Myocyte (in vitro differentiated cells): ENCODE results near the gene RAP1A. TPM values are rescaled to one million over a fixed set of nuclear protein-coding genes. Genes with fewer than 3 reads are reported as not detected.
A peak's percentile ranks its signal among the peaks of the same experiment; 100 is the strongest.

Experiments
- DNase-seq: peaks from one replicate; pipeline ENCODE4 v3.0.0-alpha.2; 2012; ENCODE audit warnings: low read depth
- polyA plus RNA-seq: library from polyadenylated mRNA; unstranded; fragments of >200 nt; gene quantifications from one replicate; pipeline ENCODE4 v1.2.1, GENCODE V29; 2012; ENCODE audit warnings: missing spikeins
- total RNA-seq: library from RNA; depleted of rRNA; stranded (reverse); fragments of >200 nt; gene quantifications from 2 replicates; pipeline ENCODE4 v1.2.3, GENCODE V29; 2014

The RAP1A gene
- 19.2 and 23.8 TPM in 2 replicates for total RNA-seq
- polyA plus RNA-seq, result 34.7 TPM

GRCh38 chr1:111619635-111620440 lies at the start of gene RAP1A:
TSS of gene RAP1A (plus strand) at chr1:111619789. CDS start at chr1:111691361, 71,572 bp downstream.
- DNase-seq, result peak; percentile 92

GRCh38 chr1:111569913-111570312 lies 49.7 kb upstream of the RAP1A start:
- no peak for DNase-seq

GRCh38 chr1:111570781-111571181 lies 48.8 kb upstream of the RAP1A start:
- DNase-seq, result peak; percentile 8

GRCh38 chr1:111571239-111571638 lies 48.4 kb upstream of the RAP1A start:
- DNase-seq, result no peak

DNA sequence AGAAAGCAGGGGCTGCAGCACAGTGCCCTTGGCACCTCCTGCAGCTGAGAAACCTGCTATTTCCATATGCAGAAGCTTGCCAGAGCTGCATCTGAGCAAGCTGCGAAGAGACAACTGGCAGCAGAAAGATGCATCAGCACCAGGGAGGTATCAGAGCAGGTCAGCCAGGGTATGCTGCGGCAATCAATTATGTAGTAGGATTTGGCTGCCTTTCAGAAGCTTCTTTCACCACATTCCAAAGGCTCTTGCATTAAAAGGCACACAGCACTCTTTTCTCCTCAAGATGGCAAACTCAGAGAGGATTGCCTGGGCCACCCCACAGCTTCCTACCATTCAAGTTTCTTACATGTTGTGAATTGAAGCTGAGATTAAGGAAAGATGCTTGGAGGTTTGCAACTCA lies 47.6 kb upstream of the RAP1A start:
- DNase-seq, result peak; percentile 19

DNA sequence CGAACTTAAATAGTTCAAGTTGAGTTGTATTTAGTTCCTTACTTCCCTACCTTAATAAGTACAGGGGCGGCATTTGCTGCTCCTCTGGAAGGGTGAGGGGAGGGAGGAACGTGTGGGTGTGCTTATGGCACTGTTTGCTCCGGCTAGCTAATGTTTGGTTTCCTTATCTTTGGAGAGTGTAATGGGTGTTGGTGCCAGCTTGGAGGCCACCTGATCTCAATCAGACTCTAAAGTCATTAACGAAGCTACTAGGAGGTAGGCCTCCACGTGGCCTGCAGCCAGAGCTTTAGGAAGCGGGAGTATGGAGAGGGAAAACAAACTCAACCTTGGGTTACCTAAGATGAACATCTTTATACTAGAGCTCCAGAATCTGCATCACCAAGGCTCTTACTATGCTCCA lies 43.0 kb upstream of the RAP1A start:
- DNase-seq, result no peak

- DNase-seq, result no peak
Observed at GRCh38 chr1:111577814-111578213, 41.8 kb upstream of the RAP1A start.

DNA sequence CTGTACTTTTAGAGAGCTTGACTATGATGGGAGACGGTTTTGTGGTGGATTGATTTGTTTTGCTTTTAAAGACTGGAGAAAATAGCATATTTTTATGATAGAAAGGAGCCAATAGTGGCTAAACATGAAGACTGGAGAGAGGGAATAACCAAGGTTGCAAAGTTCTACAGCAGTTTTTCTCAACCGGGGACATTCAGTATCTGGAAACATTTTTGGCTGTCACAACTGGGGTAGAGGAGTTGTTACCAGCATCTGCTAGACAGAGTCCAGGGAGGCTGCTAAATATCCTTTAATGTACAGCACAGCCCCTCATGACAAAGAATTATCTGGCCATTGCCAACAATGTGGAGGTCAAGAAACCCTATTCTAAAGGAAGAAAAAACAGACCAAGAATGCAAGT lies 38.4 kb upstream of the RAP1A start:
- no peak for DNase-seq

- no peak for DNase-seq
Observed at GRCh38 chr1:111582016-111582415, 37.6 kb upstream of the RAP1A start.

- peak; percentile 7 for DNase-seq
Observed at GRCh38 chr1:111582644-111583618, 36.7 kb upstream of the RAP1A start.

GRCh38 chr1:111585447-111586086 lies 34.0 kb upstream of the RAP1A start:
- peak; percentile 37 for DNase-seq

DNA sequence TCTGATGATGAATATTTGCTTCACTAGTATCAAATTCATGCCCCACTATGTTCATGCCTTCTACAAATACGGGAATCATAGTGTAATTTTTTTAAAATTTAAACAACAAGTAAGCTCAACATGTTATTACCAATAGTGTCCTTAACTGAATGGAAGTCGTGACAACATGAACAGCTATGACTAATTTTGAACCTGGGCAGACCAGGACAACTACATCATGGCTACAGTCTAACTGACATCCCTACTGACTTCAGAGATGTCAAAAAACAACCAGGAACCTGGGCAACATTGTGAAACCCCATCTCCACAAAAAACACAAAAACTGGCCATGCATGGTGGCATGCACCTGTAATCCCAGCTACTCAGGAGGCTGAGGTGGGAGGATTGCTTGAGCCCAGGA lies 33.5 kb upstream of the RAP1A start:
- no peak for DNase-seq

DNA sequence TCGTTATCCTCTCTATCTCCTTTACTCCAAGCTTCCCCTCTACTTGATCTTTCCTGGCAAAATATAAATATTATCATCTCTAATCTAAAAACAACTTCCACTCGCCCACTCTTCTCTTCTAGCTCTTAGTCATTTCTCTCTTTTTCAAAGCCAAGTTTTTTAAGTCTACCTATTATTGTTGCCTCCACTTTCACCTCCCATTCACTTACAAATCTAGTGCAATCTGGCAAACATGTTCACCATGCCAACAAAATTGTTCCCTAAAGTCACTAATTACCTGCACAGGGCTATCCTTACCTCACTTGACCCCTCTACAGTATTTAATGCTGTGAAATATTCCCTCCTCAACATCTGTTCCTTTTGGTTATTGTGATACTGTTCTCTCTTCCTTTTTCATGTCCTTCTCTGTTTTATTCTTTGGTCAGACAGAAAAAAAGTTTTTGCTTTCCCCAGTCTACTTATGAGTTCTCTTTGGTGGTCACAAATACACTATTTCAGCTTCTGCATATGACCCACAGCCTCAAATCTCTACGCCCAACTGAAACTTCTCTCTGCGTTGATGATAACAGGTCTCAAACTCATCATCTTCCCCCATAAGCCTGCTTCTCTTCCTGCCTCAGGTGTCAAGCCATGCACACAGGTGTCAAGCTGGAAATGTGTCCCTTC lies 31.9 kb upstream of the RAP1A start:
- no peak for DNase-seq

DNA sequence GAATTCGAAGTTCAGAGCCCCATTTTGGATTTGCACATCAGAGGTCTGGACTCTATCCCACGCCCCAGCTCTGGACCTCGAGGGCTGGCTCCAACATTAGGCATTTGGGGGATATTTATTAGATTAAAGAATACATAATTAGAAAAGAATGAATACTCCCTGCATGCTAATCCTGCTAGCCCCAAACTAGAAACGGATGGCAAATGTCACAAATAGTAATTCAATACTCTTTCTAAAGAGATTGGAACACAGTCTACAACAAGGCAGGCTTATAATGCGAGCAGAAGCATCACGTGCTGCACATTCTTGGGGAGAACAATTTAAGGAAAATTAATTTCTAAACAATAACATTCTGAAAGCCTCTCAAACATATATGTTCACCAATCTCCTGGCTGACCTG lies 27.7 kb upstream of the RAP1A start:
- DNase-seq, result no peak

GRCh38 chr1:111592389-111593361 lies 26.9 kb upstream of the RAP1A start:
- peak; percentile 97 for DNase-seq

- peak; percentile 6 for DNase-seq
Observed at GRCh38 chr1:111593403-111594305, 25.9 kb upstream of the RAP1A start.

DNA sequence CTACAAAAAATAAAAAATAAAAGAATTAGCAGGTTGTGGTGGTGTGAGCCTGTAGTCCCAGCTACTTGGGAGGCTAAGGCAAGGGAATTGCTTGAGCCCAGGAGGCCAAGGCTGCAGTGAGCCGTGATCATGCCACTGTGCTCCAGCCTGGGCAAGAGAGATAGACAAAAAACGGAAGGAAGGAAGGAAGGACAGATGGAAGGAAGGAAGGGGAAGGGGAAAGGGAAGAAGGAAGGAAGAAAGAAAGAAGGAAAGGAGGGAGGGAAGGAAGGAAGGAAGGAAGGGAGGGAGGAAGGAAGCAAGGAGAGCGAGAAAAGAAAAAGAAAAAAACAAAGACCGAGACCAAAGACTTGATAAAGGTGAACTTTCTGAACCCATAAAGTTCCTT lies 25.3 kb upstream of the RAP1A start:
- no peak for DNase-seq

- no peak for DNase-seq
Observed at GRCh38 chr1:111595807-111596206, 23.8 kb upstream of the RAP1A start.

GRCh38 chr1:111596499-111596898 lies 23.1 kb upstream of the RAP1A start:
- no peak for DNase-seq
